Fibroblast of skin of back (primary cell): ENCODE data around the gene SYT6.
"Not testable (repeated sequence)": the region's sequence is repeated elsewhere in the genome, so short reads cannot be mapped to it uniquely, and the experiment has no call there.

ENCODE experiments used
- DNase-seq: peaks from one replicate; pipeline ENCODE4 v3.0.0-alpha.2; 2013

Gene SYT6

GRCh38 chr1:114069762-114070161, 83.9 kb downstream of the SYT6 start:
- DNase-seq = not testable (repeated sequence)

GRCh38 chr1:114068684-114069083, 85.0 kb downstream of the SYT6 start:
- not testable (repeated sequence) for DNase-seq

- not testable (repeated sequence) for DNase-seq
Observed at GRCh38 chr1:114065671-114066070, 88.0 kb downstream of the SYT6 start.

GRCh38 chr1:114063544-114063943, 90.1 kb downstream of the SYT6 start:
- no peak for DNase-seq

- DNase-seq = no peak
Observed at GRCh38 chr1:114062477-114063099, 91.1 kb downstream of the SYT6 start.

- DNase-seq = no peak
Observed at GRCh38 chr1:114061121-114061830, 92.4 kb downstream of the SYT6 start.

GRCh38 chr1:114058236-114058635, 95.4 kb downstream of the SYT6 start:
- not testable (repeated sequence) for DNase-seq

- no peak for DNase-seq
Observed at GRCh38 chr1:114054148-114054547, 99.5 kb downstream of the SYT6 start.

- DNase-seq = no peak
Observed at GRCh38 chr1:114048232-114048631, 105.4 kb downstream of the SYT6 start.

- no peak for DNase-seq
Observed at GRCh38 chr1:114043548-114043947, 110.1 kb downstream of the SYT6 start.

- DNase-seq = no peak
Observed at GRCh38 chr1:114043054-114043453, 110.6 kb downstream of the SYT6 start.

GRCh38 chr1:114040273-114041015, 113.2 kb downstream of the SYT6 start:
- no peak for DNase-seq
